ENCODE data around the gene BTG3. TPM values are rescaled to one million over a fixed set of nuclear protein-coding genes. Genes with fewer than 3 reads are reported as not detected.

Gene BTG3
- total RNA-seq, 1 experiment from 2014 or later: 7.1 TPM

DNA sequence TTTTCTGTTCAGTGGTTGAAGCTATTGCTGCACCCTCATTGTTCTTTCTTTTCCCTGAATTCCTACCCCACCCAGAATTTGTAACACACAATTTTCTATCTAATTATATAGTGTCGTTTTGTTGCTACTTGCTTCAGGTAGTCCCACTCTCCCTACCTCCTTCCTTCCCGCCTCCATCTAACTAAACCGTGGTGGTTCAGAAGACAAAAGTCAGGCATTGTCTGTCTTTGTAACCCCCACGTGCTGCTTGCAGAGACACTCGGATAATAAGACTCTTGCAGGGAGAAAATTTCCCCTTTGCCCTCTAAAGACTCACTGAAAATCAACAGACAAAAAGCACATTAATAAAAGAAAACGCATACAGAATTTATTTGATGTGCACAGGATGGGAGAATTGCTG, 46.2 kb upstream of the BTG3 start:
- no peak overlapping the region for H3K27ac ChIP-seq (ENCODE audit: low read length)
- H3F3A ChIP-seq (ENCODE audit: low read length, unreplicated experiment): no peaks in the 10 kb centered on the region
- TF ChIP-seq EZH2phosphoT487 (IDR thresholded peaks at IDR 0.05; ENCODE audit: borderline replicate concordance, low read length): no peak
- TF ChIP-seq, protein P1, sequence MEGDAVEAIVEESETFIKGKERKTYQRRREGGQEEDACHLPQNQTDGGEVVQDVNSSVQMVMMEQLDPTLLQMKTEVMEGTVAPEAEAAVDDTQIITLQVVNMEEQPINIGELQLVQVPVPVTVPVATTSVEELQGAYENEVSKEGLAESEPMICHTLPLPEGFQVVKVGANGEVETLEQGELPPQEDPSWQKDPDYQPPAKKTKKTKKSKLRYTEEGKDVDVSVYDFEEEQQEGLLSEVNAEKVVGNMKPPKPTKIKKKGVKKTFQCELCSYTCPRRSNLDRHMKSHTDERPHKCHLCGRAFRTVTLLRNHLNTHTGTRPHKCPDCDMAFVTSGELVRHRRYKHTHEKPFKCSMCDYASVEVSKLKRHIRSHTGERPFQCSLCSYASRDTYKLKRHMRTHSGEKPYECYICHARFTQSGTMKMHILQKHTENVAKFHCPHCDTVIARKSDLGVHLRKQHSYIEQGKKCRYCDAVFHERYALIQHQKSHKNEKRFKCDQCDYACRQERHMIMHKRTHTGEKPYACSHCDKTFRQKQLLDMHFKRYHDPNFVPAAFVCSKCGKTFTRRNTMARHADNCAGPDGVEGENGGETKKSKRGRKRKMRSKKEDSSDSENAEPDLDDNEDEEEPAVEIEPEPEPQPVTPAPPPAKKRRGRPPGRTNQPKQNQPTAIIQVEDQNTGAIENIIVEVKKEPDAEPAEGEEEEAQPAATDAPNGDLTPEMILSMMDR (conservative IDR thresholded peaks at IDR 0.05; ENCODE audit: low read depth, low read length): no peak
- TF ChIP-seq EZH2 (IDR thresholded peaks at IDR 0.05; ENCODE audit: low read length, unreplicated experiment): no peak
- intact Hi-C loops (cut with micrococcal nuclease): no loop called here
- no peaks in the 10 kb centered on the region for H3K79me2 ChIP-seq (ENCODE audit: low read length)
- H3K4me1 ChIP-seq (ENCODE audit: insufficient read depth, low read length): no peaks in the 10 kb centered on the region
- no peak overlapping the region for H3K9ac ChIP-seq (ENCODE audit: low read length)
- no peak overlapping the region for H2AFZ ChIP-seq (ENCODE audit: low read length)
- no peak for ATAC-seq
- H3K27me3 ChIP-seq (ENCODE audit: low read length): 0 out of 2 replicates have a peak, but pooled peaks cover 5% of the 10 kb centered on the region
- POLR2A ChIA-PET (ENCODE audit: unreplicated experiment): no interaction called here
- CTCF ChIA-PET: no interaction called here
- no peak for DNase-seq
- no peaks in the 10 kb centered on the region for H3K36me3 ChIP-seq (ENCODE audit: low read depth, low read length)
- no TSS peak for BruUV-seq (replicated peaks)
- H3K4me2 ChIP-seq (ENCODE audit: low read length): no peak overlapping the region
- H4K20me1 ChIP-seq (ENCODE audit: low read length): no peaks in the 10 kb centered on the region
- H3K4me3 ChIP-seq (ENCODE audit: low read length): no peak overlapping the region
- peaks cover 5% of the 10 kb centered on the region; the same call in 1 of the 2 replicates for H3K9me3 ChIP-seq (ENCODE audit: low read length)
- no peaks in the 10 kb centered on the region for H3K9me2 ChIP-seq (replicated peaks; ENCODE audit: low read length)

DNA sequence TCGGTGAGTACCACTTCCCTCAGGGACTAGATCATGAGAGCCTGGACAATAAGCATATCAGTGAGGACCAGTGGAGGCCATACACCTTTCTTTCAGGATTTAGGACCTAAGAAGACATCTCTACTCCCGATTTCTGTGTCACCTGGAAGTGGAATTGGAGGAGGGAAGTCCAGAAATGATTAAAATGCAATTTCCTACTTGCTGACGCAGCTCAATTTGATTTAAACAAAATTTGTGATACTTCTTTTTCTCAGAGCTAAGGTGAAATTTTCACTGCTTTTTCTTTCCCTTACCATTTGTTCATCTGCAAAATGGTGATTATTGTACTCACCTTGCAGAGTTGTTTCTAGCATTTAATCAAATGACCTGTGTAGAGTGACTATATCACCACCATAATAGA, 38.8 kb upstream of the BTG3 start:
- Histone ChIP-seq H3K9me2 (replicated peaks; ENCODE audit: low read length) (no peaks in the 10 kb centered on the region), H3K27me3 (ENCODE audit: low read length) (no peaks in the 10 kb centered on the region), H3F3A (ENCODE audit: low read length, unreplicated experiment) (no peaks in the 10 kb centered on the region), H2AFZ (ENCODE audit: low read length) (no peak overlapping the region), H3K4me2 (ENCODE audit: low read length) (no peak overlapping the region), H3K4me1 (ENCODE audit: insufficient read depth, low read length) (no peaks in the 10 kb centered on the region), H3K36me3 (ENCODE audit: low read depth, low read length) (no peaks in the 10 kb centered on the region), H3K9me3 (ENCODE audit: low read length) (no peaks in the 10 kb centered on the region), H4K20me1 (ENCODE audit: low read length) (no peaks in the 10 kb centered on the region), H3K9ac (ENCODE audit: low read length) (no peak overlapping the region), H3K79me2 (ENCODE audit: low read length) (no peaks in the 10 kb centered on the region), H3K27ac (ENCODE audit: low read length) (no peak overlapping the region), H3K4me3 (ENCODE audit: low read length) (no peak overlapping the region)
- CTCF ChIA-PET: no interaction called here
- POLR2A ChIA-PET (ENCODE audit: unreplicated experiment): no interaction called here
- ATAC-seq: no peak
- TF ChIP-seq EZH2phosphoT487 (IDR thresholded peaks at IDR 0.05; ENCODE audit: borderline replicate concordance, low read length): no peak
- TF ChIP-seq, protein P1 (conservative IDR thresholded peaks at IDR 0.05; ENCODE audit: low read depth, low read length): no peak
- TF ChIP-seq EZH2 (IDR thresholded peaks at IDR 0.05; ENCODE audit: low read length, unreplicated experiment): no peak
- intact Hi-C loops (cut with micrococcal nuclease): no loop called here
- no peak for DNase-seq
- BruUV-seq (replicated peaks): no TSS peak

DNA sequence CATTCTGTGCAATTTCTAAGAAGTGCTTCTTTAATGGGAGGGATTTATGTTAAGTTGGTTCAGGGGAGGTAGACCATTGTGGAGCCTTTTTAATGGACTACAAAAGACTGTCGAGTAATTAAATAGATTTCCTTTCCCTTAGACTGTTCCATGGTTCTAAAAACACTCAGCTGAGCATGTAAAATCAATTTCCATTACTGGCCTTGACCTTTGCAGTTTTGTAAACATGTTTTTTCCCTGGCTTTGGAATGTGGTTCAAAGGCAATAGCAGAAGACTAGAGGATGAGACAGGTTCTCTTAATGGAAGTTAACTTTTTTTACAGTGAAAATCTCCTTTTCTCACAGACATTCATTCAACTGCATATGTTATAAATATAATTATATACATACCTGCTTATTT, 37.6 kb upstream of the BTG3 start:
- no peak overlapping the region for H3K4me3 ChIP-seq (ENCODE audit: low read length)
- H3K4me1 ChIP-seq (ENCODE audit: insufficient read depth, low read length): no peaks in the 10 kb centered on the region
- intact Hi-C loops (cut with micrococcal nuclease): no loop called here
- DNase-seq (no peak), ATAC-seq (no peak)
- POLR2A ChIA-PET (ENCODE audit: unreplicated experiment): no interaction called here
- H2AFZ ChIP-seq (ENCODE audit: low read length): no peak overlapping the region
- no peaks in the 10 kb centered on the region for H3K79me2 ChIP-seq (ENCODE audit: low read length)
- no peaks in the 10 kb centered on the region for H3F3A ChIP-seq (ENCODE audit: low read length, unreplicated experiment)
- TF ChIP-seq, protein P1 (conservative IDR thresholded peaks at IDR 0.05; ENCODE audit: low read depth, low read length): no peak
- no peak for TF ChIP-seq EZH2 (IDR thresholded peaks at IDR 0.05; ENCODE audit: low read length, unreplicated experiment)
- TF ChIP-seq EZH2phosphoT487 (IDR thresholded peaks at IDR 0.05; ENCODE audit: borderline replicate concordance, low read length): no peak
- BruUV-seq (replicated peaks): no TSS peak
- H3K4me2 ChIP-seq (ENCODE audit: low read length): no peak overlapping the region
- no peaks in the 10 kb centered on the region for H4K20me1 ChIP-seq (ENCODE audit: low read length)
- no peak overlapping the region for H3K9ac ChIP-seq (ENCODE audit: low read length)
- no peaks in the 10 kb centered on the region for H3K9me2 ChIP-seq (replicated peaks; ENCODE audit: low read length)
- H3K27me3 ChIP-seq (ENCODE audit: low read length): no peaks in the 10 kb centered on the region
- H3K36me3 ChIP-seq (ENCODE audit: low read depth, low read length): no peaks in the 10 kb centered on the region
- CTCF ChIA-PET: no interaction called here
- H3K27ac ChIP-seq (ENCODE audit: low read length): no peak overlapping the region
- no peaks in the 10 kb centered on the region for H3K9me3 ChIP-seq (ENCODE audit: low read length)
